HG02970 (cell line): Measurements from ENCODE around the gene IER5.
"Not testable (repeated sequence)": the region's sequence is repeated elsewhere in the genome, so short reads cannot be mapped to it uniquely, and the experiment has no call there.

ENCODE experiments used
- ATAC-seq: cut with Tn5 transposase; IDR thresholded peaks from one replicate; pipeline ENCODE4 v1.9.1; 2021; ENCODE audit warnings: mild to moderate bottlenecking, moderate library complexity, moderate number of reproducible peaks; ENCODE audit not compliant: unreplicated experiment, low FRiP score

Gene IER5

DNA sequence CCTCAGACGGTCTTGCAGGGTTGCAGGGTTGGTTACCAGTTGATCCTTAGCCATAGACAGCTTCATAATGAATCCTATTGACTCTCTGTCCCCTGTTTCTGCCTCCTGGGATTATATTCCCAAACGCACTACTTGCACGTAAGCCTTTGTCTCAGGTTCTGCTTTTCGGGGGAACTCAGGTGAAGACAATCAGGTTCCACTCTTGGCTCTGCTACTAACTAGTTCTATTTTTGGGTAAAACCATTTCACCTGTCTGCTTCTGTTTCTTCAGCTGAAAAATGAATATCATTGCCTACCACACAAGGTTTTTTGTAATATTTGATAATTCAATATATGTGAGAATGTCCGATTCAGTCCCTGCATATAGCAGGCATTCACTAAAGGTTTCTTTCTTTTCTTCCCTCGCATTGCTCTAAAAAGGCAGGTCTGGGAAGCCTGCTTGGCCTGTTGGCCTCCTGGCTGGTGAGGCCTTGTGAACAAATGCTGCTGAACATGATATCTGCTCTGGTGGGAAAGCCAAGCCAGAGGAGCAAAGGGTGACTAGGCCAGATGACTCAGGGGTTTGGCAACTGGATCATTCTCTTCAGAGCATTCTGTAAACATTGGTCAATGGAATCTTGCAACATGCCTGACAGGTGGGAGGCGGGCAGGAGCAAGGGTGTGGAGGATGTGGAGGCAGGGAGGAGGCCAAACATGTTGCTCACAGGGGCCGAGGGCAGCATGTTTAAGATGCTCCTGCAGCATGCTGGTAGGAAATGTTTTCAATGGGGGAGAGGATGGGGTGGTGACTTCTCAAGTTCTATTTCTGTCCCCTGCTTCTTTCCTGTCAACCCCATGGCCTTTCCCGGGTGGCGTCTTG is 23.8 kb downstream of the IER5 start:
- no peak for ATAC-seq

DNA sequence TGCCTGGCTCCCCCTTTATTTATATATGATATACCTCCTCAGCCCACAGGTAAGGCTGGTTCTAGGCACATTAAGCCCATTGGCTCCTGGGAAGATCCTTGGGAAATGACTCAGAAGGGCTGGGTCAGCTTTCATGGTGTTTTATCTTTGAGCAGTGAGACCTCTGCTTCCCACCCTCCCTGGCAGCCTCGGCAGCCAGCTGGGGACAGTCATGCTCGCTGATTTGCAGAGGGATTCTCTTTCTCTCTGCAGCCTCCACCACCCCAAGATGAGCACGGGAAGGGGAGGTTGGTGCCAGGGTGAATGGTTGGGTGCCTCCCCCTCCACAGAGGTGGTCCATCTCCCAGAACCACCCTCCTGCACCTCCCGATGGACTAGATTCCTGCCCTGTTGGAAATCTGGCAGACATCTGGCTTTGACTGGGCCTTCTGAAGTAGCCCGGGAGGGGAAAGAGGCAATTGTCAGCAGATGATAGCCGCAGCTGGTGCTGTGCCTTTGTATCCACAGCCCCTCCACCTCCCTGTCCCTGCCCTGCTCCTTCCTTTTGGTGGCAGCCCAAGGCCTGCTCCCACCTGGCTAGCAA is 24.6 kb downstream of the IER5 start:
- ATAC-seq, result no peak

DNA sequence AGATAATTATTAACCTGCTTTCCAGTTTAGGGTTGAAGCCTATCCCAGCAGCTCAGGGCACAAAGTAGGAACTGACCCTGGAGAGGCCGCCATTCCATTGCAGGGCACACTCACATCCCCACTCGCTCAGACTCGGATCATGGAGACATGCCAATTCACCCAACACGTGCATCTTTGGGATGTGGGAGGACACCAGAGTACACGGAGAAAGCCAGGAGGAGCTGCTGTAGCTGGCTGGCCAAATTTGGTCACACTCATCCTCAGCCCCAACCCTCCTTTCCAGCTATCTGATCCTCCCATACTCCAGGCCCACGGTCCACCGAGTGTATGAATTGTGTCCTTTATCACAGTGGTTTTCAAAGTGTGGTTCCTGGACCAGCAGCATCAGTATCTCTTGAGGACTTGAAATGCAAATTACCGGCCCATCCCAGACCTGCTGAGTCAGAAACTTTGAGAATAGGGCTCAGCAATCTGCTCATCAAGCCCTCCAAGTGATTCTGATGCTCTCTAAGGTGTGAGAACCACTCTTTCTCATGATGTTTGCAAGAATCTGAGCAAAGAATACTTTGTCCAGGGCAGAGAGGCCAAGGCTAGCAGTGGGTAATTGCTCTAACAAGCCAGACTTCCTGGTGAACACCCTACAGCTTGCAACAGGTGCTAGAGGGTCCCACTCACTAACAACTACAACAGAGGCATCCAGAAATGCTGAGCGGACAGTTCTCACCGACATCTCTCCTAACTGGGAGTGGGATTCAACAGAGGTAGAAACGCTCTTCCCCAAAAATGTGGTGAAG is 26.3 kb downstream of the IER5 start:
- ATAC-seq, result no peak

DNA sequence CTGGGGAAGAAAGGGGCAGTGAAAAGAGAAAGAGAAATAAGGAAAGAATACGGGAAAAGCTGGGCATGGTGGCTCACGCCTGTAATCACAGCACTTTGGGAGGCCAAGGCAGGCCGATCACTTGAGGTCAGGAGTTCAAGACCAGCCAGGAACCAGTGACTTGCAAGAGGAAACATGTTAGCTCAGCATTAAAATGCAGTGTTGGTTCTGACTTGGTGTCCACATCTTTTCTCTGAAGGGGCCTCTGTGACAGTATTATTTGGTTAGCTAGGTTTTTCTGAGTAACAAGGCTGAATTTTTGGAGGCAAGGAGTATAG is 26.8 kb downstream of the IER5 start:
- no peak for ATAC-seq

DNA sequence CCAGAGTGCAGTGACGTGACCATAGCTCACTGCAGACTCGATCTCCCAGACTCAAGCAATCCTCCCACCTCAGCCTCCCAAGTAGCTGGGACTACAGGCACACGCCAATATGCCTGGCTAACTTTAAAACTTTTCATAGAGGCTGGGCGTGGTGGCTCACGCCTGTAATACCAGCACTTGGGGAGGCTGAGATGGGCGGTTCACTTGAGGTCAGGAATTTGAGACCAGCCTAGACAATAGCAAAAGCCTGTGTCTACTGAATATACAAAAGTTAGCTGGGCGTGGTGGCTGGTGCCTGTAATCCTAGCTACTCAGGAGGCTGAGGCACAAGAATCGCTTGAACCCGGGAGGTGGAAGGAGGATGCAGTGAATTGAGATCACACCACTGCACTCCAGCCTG is 27.5 kb downstream of the IER5 start:
- ATAC-seq, result not testable (repeated sequence)

DNA sequence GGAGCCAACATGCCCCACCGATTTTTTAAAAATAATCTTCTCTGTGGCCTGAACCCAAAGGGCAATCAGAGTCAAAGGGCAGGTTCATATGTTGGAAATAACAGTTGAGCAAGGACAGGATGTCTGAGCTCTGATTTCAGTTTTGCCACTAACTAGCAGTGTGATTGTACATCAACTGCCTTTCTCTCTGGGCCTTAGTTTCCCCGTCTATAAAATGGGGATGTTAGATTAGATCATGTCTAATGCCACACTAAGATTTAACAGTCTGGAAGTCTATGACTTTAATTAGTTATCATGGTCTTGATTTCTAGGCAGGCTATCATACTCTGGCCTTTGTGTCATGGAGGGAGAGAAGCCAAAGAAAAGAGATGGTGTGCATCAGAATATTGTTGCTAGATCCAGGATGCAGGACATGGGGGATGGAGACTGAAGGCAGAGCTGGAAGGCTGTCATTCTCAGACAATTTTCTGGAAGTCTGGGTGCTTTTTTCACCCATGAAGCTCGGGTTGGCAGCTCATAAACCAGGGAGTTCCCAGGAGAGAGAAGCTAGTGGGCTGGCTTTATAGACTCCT is 28.4 kb downstream of the IER5 start:
- ATAC-seq, result no peak

DNA sequence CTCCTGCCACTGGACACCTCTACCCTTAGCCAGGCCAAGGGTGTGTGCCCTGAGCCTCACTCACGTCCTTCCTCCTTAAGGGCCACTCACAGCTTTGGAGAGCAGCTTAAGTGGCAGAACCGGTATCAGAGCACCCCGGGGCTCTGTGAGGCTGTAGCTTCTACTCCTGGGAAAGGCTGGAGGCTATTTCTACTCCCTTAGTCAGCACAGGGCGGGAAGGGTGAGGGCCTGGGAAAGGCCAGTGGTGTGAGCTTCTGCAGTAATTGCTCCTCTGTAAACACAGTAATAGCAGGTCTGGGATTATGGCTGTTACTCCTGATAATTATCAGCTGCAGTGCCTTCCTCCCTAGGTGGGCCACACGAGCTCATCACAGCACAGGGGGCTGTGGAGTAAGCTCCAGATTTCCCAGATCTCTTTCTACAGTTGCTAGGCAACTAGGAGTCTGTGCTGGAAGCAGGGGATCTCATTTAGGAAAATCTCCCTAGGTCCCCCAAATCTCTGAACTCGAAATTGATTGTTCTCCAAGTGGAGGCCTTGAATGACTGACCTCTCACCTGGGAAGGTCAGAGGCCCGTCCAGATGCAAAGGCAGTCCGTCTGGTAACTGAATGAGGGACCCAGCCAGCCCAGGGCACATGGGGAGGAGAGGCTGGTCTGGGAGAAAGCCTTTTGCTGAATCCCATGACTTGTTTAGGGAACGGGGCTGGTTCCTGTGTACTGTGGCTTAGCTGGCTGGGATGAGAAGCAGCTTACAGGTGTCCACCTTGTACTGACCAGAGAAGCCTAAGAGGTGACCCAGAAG is 29.3 kb downstream of the IER5 start:
- no peak for ATAC-seq

DNA sequence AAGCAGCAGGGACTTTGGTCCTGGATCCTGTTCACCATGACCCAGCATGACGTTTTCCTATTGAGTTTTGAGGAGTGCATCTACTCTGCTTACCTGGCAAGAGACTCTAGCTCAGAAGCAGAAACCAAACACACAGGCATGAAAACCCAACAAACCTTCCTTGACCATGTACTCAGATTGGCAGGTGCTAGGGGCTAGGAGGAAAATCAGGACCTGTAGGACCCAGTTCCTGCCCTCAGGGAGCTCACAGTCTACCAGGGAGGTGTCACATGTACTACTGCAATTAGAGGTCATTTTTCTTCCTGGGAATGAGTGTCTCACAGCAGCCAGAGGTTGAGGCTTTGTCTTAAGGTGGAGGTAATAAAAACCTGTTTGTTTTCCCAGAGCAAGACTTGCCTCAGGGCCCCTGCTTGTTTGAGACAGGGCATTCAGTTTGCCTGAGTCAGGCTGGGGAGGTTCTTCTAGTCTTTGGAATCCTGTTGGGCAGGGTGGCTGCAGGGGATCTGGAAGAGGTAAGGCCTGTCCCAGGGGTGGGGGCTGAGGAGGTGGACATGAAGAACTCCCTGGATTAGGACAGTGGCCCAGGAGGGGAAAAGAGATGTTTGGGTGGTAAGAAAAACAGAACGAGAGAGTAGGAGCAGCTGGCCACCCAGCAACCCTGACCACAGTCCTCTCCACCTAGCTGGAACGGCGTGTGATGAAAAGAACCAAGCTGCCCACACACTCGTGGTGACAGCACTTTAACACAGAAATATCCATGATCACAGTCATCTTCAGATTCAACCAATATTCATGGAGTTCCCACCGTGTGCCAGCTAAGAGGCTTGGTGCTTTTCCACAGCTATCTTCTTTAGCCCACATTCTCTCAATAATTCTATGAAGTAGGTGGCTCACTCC is 30.8 kb downstream of the IER5 start:
- ATAC-seq, result no peak

DNA sequence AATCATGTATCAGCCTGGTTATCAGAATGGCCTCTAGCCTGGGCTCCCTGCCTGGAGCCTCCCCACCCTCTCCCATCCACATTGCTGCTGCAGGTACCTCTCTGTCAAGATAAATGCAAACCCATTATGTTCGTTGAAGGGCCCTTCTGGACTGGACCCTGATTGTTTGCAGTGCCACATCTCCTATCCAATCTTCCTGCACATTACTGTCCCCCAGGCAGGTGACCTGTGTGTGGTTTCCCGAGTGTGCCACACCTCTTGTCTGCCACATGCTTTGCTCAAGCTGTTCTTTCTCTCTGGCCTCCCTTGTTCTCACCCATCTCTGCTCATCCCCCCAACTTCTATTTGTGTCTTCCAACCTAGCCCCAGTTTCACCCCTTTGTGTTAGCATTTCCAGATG is 32.4 kb downstream of the IER5 start:
- no peak for ATAC-seq

DNA sequence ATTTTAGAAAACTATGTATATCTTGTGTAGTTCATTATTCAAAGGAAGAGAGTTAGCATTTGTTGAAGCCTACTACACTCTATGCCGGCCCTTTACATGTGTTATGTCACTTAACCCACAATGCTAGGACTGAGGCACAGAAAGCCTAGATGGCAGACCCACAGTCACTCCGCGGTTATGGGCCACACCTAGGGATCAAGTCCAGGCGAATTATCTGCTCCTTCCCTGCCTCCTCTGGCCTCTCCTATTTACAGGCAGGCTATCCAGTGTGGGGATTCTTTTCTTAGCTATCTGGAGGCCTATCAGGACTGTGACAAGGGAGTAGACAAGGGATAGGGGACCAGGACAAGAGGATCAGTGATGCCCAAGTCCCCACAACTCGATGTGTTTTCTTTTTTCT is 33.0 kb downstream of the IER5 start:
- no peak for ATAC-seq

DNA sequence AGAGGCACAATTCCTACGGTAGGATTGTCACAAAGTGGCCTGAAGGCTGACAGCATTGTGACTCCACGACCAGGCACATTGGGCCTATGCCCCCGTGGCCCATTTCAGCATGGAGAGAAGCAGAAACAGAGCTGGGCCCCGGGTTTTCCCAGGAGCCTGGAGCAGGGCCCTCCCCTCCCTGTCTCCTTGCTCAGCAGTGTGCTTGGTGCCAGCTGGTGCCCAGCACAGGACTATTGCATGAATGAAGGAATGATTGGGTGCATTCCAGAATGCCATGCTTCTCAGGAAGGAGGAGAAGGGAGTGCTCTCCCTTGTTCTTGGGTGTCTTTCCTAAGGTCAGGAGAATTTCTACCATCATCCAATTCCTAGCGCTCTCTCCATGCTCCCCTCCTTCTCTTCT is 33.7 kb downstream of the IER5 start:
- no peak for ATAC-seq

DNA sequence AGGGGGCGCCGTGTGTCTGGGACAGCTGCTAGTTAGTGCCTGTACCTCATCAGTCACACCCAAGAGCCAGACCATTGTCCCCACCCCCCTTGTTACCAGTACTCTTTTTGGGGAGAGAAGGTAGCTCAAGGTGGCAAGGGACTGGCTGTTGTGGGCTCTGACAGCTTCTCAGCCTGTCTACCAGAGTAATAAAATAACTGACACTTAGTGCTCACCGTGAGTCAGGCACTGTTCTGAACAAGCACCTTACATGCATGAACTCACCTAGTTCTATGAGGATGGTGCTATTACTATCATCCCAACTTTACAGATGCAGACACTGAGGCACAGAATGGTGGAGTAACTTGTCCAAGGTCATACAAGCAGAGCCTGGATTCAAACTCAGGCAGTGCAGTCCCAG is 34.7 kb downstream of the IER5 start:
- no peak for ATAC-seq

DNA sequence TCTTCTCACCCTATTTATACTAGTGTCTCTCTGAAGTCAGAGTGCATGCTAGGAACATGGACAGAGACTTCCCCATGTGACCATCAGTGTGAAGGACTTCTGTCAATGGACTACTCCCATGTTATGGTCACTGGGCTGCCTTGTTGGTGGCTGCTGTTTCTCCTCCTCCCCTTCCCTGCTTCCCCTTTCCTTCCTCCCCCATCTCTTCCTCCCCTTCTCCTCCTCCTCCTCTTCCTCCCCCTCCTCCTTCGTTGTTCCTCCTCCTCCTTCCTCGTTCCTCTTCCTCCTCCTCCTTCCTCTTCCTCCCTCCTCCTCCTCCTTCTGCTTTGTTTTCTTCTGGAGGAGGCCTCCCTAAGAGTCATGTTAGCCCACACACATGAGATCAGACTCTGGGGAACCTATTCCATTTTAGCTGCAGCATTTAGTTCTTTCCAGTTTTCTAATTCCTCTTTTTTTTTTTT is 35.8 kb downstream of the IER5 start:
- no peak for ATAC-seq

DNA sequence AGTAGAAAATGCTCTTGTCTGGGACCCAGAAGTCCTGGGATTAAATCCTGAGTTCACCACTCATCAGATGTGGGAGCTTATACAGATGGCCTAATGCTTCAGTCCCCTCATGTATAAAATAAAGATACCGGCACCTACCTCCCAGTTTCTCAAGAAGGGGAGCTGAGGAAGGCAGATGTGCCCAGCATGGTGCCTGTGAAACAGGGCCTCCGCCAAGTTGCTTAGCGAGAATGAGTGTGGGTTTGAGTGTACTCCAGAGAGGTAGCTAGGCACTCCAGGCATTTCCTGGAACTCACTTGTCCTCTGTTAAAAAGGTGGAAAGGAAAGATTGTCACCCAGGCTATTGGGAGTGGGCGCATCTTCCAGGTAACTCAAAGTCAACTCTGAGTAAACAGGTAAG is 37.8 kb downstream of the IER5 start:
- no peak for ATAC-seq

DNA sequence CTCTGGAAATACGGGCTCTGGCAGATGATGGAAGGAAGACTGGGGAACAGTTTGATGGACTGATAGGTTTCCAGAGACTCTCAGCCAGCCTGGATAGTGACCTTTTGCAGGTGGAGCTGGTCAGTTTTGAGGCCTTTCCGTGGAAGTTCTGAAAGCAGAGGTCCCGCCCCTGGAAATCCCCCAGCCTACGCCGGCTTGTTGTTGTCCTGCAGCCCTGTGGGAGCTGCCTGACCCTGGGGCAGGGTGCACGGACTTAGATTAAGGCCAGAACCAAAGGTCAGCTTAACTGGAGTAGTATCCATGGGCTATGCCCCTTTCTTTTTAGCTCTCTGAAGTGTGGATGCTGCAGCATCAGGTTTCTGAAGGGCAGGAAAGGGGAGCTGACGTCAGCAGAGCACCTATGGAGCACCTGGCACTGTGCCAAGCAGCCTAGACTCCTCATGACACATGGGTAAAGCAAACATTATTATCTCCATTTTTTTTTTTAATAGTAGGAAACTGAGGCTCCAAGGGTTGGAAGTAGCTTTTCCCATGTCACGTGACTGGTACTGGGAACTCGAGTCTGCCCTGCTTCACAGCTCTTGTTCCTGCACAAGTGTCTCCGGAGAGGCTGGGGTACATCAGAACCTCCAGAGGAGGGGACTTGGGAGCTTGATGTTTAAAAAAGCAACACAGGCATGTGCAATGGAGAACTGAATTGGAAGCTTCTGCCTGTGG is 38.5 kb downstream of the IER5 start:
- no peak for ATAC-seq

DNA sequence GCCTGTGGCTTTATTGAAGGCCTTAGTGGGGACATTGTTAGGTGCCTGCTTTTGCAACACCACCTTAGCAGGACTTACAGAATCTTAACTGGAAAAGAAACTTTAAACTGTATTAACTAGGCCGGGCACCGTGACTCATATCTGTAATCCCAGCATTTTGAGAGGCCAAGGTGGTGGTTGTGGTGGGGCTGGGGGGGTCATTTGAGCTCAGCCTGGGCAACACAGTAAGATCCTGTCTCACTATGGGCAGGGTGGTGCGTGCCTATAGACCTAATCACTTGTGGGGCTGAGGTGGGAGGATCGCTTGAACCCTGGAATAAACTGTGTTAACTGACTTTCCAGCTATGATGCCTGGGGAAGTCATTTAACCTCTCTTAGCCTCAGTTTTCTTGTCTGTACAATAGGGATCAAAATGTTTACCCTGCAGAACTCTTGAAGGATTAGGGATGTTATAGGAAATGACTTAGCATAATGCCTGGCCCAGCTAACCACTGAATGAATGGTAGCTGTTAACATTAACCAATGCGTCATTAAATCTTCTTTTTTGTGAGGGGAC is 39.5 kb downstream of the IER5 start:
- no peak for ATAC-seq

DNA sequence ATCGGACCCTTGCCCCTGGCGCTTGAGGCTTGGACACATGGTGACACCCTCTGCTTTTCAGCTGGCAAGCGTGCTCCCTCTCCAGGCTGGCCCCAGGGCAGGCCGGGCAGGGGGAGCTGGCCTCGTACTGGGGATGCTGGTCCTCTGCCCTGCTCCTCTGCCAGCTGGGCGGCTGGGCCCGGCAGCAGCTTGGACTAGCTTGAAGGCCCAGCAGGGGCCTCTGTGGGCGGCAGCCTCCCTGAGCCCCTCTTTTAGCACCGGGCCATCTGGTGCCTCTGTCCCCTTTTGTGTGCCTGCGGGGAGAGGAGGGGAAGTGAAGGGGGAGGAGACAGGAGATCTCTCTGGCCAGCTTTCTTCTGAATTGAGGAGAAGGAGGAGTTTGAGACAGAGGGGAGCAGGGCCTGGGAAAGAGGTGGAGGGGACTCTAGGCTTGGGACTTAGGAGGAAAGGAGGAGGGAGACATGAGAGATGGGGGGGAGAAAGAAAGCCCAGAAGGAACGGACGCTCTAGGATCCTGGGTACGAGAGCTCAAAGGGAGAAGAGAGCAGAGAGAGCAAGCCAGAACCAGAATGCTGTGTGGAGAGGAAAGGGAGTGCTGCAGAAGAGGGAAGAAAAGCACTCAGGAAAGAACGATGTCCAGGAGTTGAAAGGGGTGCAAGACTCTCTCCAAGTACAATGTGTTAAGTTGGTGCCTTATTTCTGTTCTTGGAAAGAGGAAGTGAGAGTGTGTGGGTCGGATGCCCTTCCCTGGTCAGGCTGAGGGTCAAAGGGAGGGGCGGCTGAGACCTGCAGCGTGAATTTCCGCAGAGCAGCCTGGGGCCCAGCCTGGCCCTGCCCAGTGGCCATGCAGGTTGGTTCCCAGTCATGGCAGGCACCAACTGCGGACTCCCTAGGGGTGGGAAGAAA is 40.3 kb downstream of the IER5 start:
- ATAC-seq, result peak; percentile 37
